H1 (cell line): Measurements from ENCODE around the gene DENND1A. TPM values are rescaled to one million over a fixed set of nuclear protein-coding genes. Genes with fewer than 3 reads are reported as not detected.

ENCODE experiments used
- CTCF ChIA-PET: fragments of 300-600 bp; sonication (Branson Sonifier 250); formaldehyde crosslinking; loops from one replicate; lab custom pipeline; 2021; ENCODE audit not compliant: partially characterized antibody; lab: Charles Lee
- POLR2A ChIA-PET: fragments of 300-600 bp; sonication (Branson Sonifier 250); formaldehyde crosslinking; loops from one replicate; lab custom pipeline; 2021; ENCODE audit warnings: inconsistent platforms; ENCODE audit not compliant: partially characterized antibody; lab: Charles Lee
- DNase-seq, 2 experiments: peaks; one replicate each; pipeline versions ENCODE4 v3.0.0 to v3.0.0-alpha.2; 2010 to 2022; ENCODE audit warnings: low spot score in 2 of 2, low read depth in 1 of 2, mixed read lengths in 1 of 2
- FAIRE-seq: peaks from 2 replicates; lab custom pipeline; 2011; peaks lifted over from hg19 to GRCh38; lab: Jason Lieb, UNC
- H2AFZ ChIP-seq: 2 replicates; pipeline ENCODE4 v1.8.1; 2012; ENCODE audit warnings: low read length, inconsistent platforms
- H2AK5ac ChIP-seq: 2 replicates; pipeline ENCODE4 v1.6.1; 2013; ENCODE audit warnings: low read depth, low read length
- H2BK120ac ChIP-seq: replicated peaks from 2 replicates; pipeline ENCODE3; 2013; ENCODE audit warnings: low read depth, low read length, inconsistent platforms
- H2BK12ac ChIP-seq: 2 replicates; pipeline ENCODE4 v1.6.1; 2013; ENCODE audit warnings: low read depth, low read length
- H2BK15ac ChIP-seq: 2 replicates; pipeline ENCODE4 v1.6.1; 2013; ENCODE audit warnings: low read length
- H2BK20ac ChIP-seq: 2 replicates; pipeline ENCODE4 v1.6.1; 2013; ENCODE audit warnings: low read length
- H2BK5ac ChIP-seq: 2 replicates; pipeline ENCODE4 v1.6.1; 2013; ENCODE audit warnings: low read depth, low read length
- H3K14ac ChIP-seq: 2 replicates; pipeline ENCODE4 v1.6.1; 2013; ENCODE audit warnings: inconsistent platforms; ENCODE audit not compliant: insufficient read length
- H3K18ac ChIP-seq: 2 replicates; pipeline ENCODE4 v1.6.1; 2013; ENCODE audit warnings: low read length; ENCODE audit errors: extremely low read depth
- H3K23ac ChIP-seq: 2 replicates; pipeline ENCODE4 v1.6.1; 2013; ENCODE audit warnings: inconsistent platforms; ENCODE audit not compliant: insufficient read length
- H3K23me2 ChIP-seq: 2 replicates; pipeline ENCODE4 v1.6.1; 2013; ENCODE audit warnings: low read depth, low read length
- H3K27ac ChIP-seq: 2 replicates; pipeline ENCODE4 v1.6.1; 2011; ENCODE audit warnings: low read depth, low read length, inconsistent platforms
- H3K27me3 ChIP-seq, 4 experiments: replicated peaks in 1 of 4; 1 replicate in 1 of 4; 2 replicates in 3 of 4; pipeline versions ENCODE4 v1.6.1 to v1.8.1; 2011 to 2013; ENCODE audit warnings: low read length in 3 of 4, mild to moderate bottlenecking in 3 of 4, inconsistent platforms in 2 of 4, mixed read lengths in 2 of 4, moderate library complexity in 1 of 4; ENCODE audit not compliant: control insufficient read depth in 3 of 4, insufficient read depth in 3 of 4; ENCODE audit errors: extremely low read depth in 1 of 4
- H3K36me3 ChIP-seq, 4 experiments: 2 replicates each; pipeline versions ENCODE4 v1.6.1 to v1.8.1; 2011 to 2013; ENCODE audit warnings: mild to moderate bottlenecking in 4 of 4, low read length in 3 of 4, moderate library complexity in 2 of 4, control low read depth in 1 of 4, inconsistent platforms in 1 of 4; ENCODE audit not compliant: insufficient read depth in 4 of 4, control insufficient read depth in 2 of 4
- H3K4ac ChIP-seq: replicated peaks from 2 replicates; pipeline ENCODE3; 2013; ENCODE audit warnings: low read length, low read depth, mixed read lengths, inconsistent platforms; ENCODE audit not compliant: insufficient read length
- H3K4me1 ChIP-seq, 4 experiments: replicated peaks in 1 of 4; 1 replicate in 1 of 4; 2 replicates in 3 of 4; pipeline versions ENCODE4 v1.6.1 to v1.8.1; 2011 to 2013; ENCODE audit warnings: low read length in 3 of 4, inconsistent platforms in 2 of 4, mixed read lengths in 1 of 4; ENCODE audit not compliant: insufficient read depth in 4 of 4, control insufficient read depth in 3 of 4
- H3K4me2 ChIP-seq, 2 experiments: 2 replicates each; pipeline versions ENCODE4 v1.6.1 to v1.8.1; 2011 to 2013; ENCODE audit warnings: low read depth in 2 of 2, low read length in 2 of 2, control low read depth in 1 of 2, inconsistent platforms in 1 of 2, mild to moderate bottlenecking in 1 of 2; ENCODE audit not compliant: insufficient read depth in 1 of 2
- H3K4me3 ChIP-seq, 4 experiments: fragments of 200-600, 300-600 bp in 1 of 4; sonication (generic), shearing (Covaris generic), sonication (Bioruptor Twin) in 1 of 4; 2 replicates each; pipeline versions ENCODE4 v1.5.1 to v1.8.1; 2011 to 2016; ENCODE audit warnings: low read length in 4 of 4, low read depth in 3 of 4, control low read depth in 2 of 4, inconsistent platforms in 2 of 4, mild to moderate bottlenecking in 2 of 4, mixed read lengths in 1 of 4, moderate library complexity in 1 of 4; ENCODE audit not compliant: insufficient read depth in 2 of 4; ENCODE audit errors: extremely low read depth in 1 of 4
- H3K56ac ChIP-seq: replicated peaks from 2 replicates; pipeline ENCODE3; 2013; ENCODE audit warnings: low read depth, mild to moderate bottlenecking, mixed read lengths, low read length, inconsistent platforms; ENCODE audit not compliant: insufficient read length
- H3K79me1 ChIP-seq: 2 replicates; pipeline ENCODE4 v1.6.1; 2013; ENCODE audit warnings: low read depth, low read length, control low read depth
- H3K79me2 ChIP-seq, 2 experiments: 2 replicates each; pipeline versions ENCODE4 v1.6.1 to v1.8.1; 2012 to 2013; ENCODE audit warnings: low read length in 2 of 2, mild to moderate bottlenecking in 2 of 2, inconsistent platforms in 1 of 2; ENCODE audit not compliant: insufficient read depth in 2 of 2, control insufficient read depth in 1 of 2
- H3K9ac ChIP-seq, 4 experiments: replicated peaks in 1 of 4; 1 replicate in 1 of 4; 2 replicates in 3 of 4; pipeline versions ENCODE4 v1.6.1 to v1.8.1; 2011 to 2013; ENCODE audit warnings: low read depth in 3 of 4, low read length in 3 of 4, control low read depth in 2 of 4, mild to moderate bottlenecking in 2 of 4, moderate library complexity in 2 of 4, inconsistent platforms in 1 of 4; ENCODE audit errors: extremely low read depth in 1 of 4
- H3K9me3 ChIP-seq, 2 experiments: 2 replicates each; pipeline versions ENCODE4 v1.6.1 to v1.8.1; 2012 to 2013; ENCODE audit warnings: mild to moderate bottlenecking in 2 of 2, moderate library complexity in 2 of 2, control low read depth in 1 of 2, inconsistent platforms in 1 of 2, low read depth in 1 of 2, low read length in 1 of 2, mixed read lengths in 1 of 2; ENCODE audit not compliant: insufficient read depth in 2 of 2
- H4K20me1 ChIP-seq, 2 experiments: replicated peaks in 1 of 2; 2 replicates each; pipeline versions ENCODE3 to v1.8.1; 2011 to 2013; ENCODE audit warnings: inconsistent platforms in 2 of 2, low read length in 2 of 2, mild to moderate bottlenecking in 1 of 2; ENCODE audit not compliant: insufficient read depth in 2 of 2, control insufficient read depth in 1 of 2
- H4K5ac ChIP-seq: 2 replicates; pipeline ENCODE4 v1.6.1; 2013; ENCODE audit warnings: low read length, low read depth, mixed read lengths, inconsistent platforms; ENCODE audit not compliant: insufficient read length
- H4K8ac ChIP-seq: 2 replicates; pipeline ENCODE4 v1.8.0; 2013; ENCODE audit warnings: mild to moderate bottlenecking, moderate library complexity, low read length, inconsistent platforms; ENCODE audit not compliant: insufficient read depth; ENCODE audit errors: extremely low read depth
- H4K91ac ChIP-seq: replicated peaks from 2 replicates; pipeline ENCODE3; 2013; ENCODE audit warnings: low read length, mixed read lengths, inconsistent platforms; ENCODE audit not compliant: insufficient read length
- CEBPB ChIP-seq: IDR thresholded peaks from 2 replicates; pipeline ENCODE4 v1.6.1; 2012; ENCODE audit warnings: low read depth, low read length
- GABPA ChIP-seq: IDR thresholded peaks from 2 replicates; pipeline ENCODE4 v1.6.1; 2011; ENCODE audit warnings: mild to moderate bottlenecking, low read length, moderate library complexity, borderline replicate concordance; ENCODE audit not compliant: insufficient read depth
- GTF2F1 ChIP-seq: IDR thresholded peaks from 2 replicates; pipeline ENCODE4 v1.6.1; 2012; ENCODE audit warnings: low read depth, low read length, improper control_type of control experiment, borderline replicate concordance
- JUN ChIP-seq: IDR thresholded peaks from 2 replicates; pipeline ENCODE4 v1.6.1; 2011; ENCODE audit warnings: low read depth, mild to moderate bottlenecking, improper control_type of control experiment, low read length
- RAD21 ChIP-seq, 2 experiments: IDR thresholded peaks in 1 of 2; conservative IDR thresholded peaks in 1 of 2; 2 replicates each; pipeline ENCODE4 v1.6.1; 2011; ENCODE audit warnings: low read depth in 2 of 2, low read length in 2 of 2, improper control_type of control experiment in 1 of 2, inconsistent platforms in 1 of 2, mild to moderate bottlenecking in 1 of 2, moderate library complexity in 1 of 2
- RFX5 ChIP-seq: IDR thresholded peaks from 2 replicates; pipeline ENCODE4 v1.6.1; 2011; ENCODE audit warnings: low read depth, low read length, improper control_type of control experiment, borderline replicate concordance
- SIN3A ChIP-seq, 2 experiments: IDR thresholded peaks in 1 of 2; conservative IDR thresholded peaks in 1 of 2; 2 replicates each; pipeline ENCODE4 v1.6.1; 2011 to 2012; ENCODE audit warnings: low read length in 2 of 2, improper control_type of control experiment in 1 of 2, low read depth in 1 of 2, mild to moderate bottlenecking in 1 of 2
- SIRT6 ChIP-seq: IDR thresholded peaks from one replicate; pipeline ENCODE4 v1.7.1; 2012; ENCODE audit warnings: low read length, inconsistent platforms
- WGBS, 2 experiments: shearing (Covaris generic) in 1 of 2; methylation state at CpG; one replicate each; pipeline versions ENCODE4 v1.1.6 to v1.1.7; 2013 to 2015; ENCODE audit warnings: low lambda C conversion rate in 2 of 2, mixed read lengths in 2 of 2, inconsistent platforms in 1 of 2, low coverage in 1 of 2, missing lambda C conversion rate in 1 of 2; ENCODE audit not compliant: insufficient replicate concordance in 2 of 2, insufficient coverage in 1 of 2, insufficient read length in 1 of 2; ENCODE audit errors: extremely low coverage in 1 of 2, missing lambda C conversion rate in 1 of 2; 5-methylcytosine and 5-hydroxymethylcytosine counted together
- polyA plus RNA-seq, 7 experiments: library from polyadenylated mRNA; depleted of rRNA in 3 of 7; stranded (reverse) in 5 of 7; unstranded in 2 of 7; fragments of >200 nt in 5 of 7; fragments of 200-250 nt in 2 of 7; gene quantifications; 1 replicate in 5 of 7; 2 replicates in 1 of 7; 4 replicates in 1 of 7; pipeline versions ENCODE4 v1.2.1 to v1.2.3, GENCODE V29; 2011 to 2013; ENCODE audit warnings: missing spikeins in 2 of 7, mixed read lengths in 2 of 7
- total RNA-seq: library from RNA; stranded (reverse); fragmentation: NEBNext Ultra II Directional; extraction: Animal tissue kit (Norgen Biotek cat#: 25700); gene quantifications from 2 replicates; pipeline ENCODE4 v1.2.1, GENCODE V29; 2021
- TF ChIP-seq, protein P1 (sequence below), 3 experiments: IDR thresholded peaks; 1 replicate in 2 of 3; 2 replicates in 1 of 3; pipeline versions ENCODE4 v1.5.1 to v1.6.1; 2011; ENCODE audit warnings: low read length in 3 of 3, mild to moderate bottlenecking in 3 of 3, inconsistent platforms in 2 of 3, low read depth in 1 of 3, moderate library complexity in 1 of 3; ENCODE audit not compliant: insufficient read depth in 1 of 3; ENCODE audit errors: control extremely low read depth in 1 of 3

DENND1A gene
- total and polyA plus RNA-seq, 2 of the 8 experiments (the other 6 are each of a cell fraction or from before 2014, with no cell fraction given), result 24.1 to 26.4 TPM

DNA sequence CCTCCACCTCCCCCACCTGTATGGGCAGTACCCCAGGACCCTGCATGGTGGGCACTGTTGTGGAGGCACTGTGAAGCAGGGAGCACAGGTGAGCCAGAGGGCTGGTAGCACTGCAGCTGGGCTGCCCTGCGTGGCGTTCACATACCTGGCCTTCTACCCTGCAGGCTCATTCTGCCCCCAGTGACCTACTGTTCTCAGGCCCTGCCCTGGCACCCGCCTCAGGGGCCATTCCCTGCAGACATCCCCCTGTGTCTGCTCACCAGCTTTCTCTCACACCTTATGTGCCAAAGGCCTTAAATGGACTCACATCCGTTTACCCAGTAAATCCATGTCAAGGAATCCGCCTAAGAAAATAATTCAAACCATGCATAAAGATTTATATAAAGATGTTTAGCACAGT, 377.4 kb downstream of the DENND1A start:
- no peak overlapping the region for H2AFZ ChIP-seq
- 86% methylated on average over 5 of the region's 5 CpGs; no CpG with 5 or more reads in 1 of the 2 experiments for WGBS, 2 experiments
- no peak overlapping the region for H3K23ac ChIP-seq
- H4K5ac ChIP-seq, result no peak overlapping the region
- no peak overlapping the region for H2BK12ac ChIP-seq
- no peak overlapping the region for H3K56ac ChIP-seq
- no peak for DNase-seq
- H4K20me1 ChIP-seq, result peaks cover 0 to 1% of the 10 kb centered on the region in 2 experiments
- H2BK15ac ChIP-seq, result 0 out of 2 replicates have a peak overlapping the region, but pooled peaks have one; percentile 33
- no peak for FAIRE-seq
- no peaks in the 10 kb centered on the region for H3K23me2 ChIP-seq
- CTCF ChIA-PET, result interaction anchor here (0.6 to 1.1 kb wide), 5 partner anchors 10 to 1878 kb away, joined by 3 read pairs; no protein-coding TSS in a partner anchor
- no peak overlapping the region for H3K4me2 ChIP-seq
- no peaks in the 10 kb centered on the region for H3K79me1 ChIP-seq
- no peaks in the 10 kb centered on the region for H3K79me2 ChIP-seq
- H2BK120ac ChIP-seq, result no peak overlapping the region
- H3K27me3 ChIP-seq, result no peaks in the 10 kb centered on the region
- POLR2A ChIA-PET, result interaction anchor here (0.9 kb wide), 1 partner anchor 302 kb away, joined by 3 read pairs; no protein-coding TSS in a partner anchor
- peak overlapping the region; percentile 12; the same call in 1 of the 2 replicates for H4K8ac ChIP-seq
- no peak overlapping the region for H3K9ac ChIP-seq
- no peak overlapping the region for H2BK20ac ChIP-seq
- H3K9me3 ChIP-seq, result no peaks in the 10 kb centered on the region
- no peak overlapping the region for H4K91ac ChIP-seq
- no peak overlapping the region for H3K4me3 ChIP-seq
- no peak overlapping the region for H3K4ac ChIP-seq
- TF ChIP-seq, protein P1, sequence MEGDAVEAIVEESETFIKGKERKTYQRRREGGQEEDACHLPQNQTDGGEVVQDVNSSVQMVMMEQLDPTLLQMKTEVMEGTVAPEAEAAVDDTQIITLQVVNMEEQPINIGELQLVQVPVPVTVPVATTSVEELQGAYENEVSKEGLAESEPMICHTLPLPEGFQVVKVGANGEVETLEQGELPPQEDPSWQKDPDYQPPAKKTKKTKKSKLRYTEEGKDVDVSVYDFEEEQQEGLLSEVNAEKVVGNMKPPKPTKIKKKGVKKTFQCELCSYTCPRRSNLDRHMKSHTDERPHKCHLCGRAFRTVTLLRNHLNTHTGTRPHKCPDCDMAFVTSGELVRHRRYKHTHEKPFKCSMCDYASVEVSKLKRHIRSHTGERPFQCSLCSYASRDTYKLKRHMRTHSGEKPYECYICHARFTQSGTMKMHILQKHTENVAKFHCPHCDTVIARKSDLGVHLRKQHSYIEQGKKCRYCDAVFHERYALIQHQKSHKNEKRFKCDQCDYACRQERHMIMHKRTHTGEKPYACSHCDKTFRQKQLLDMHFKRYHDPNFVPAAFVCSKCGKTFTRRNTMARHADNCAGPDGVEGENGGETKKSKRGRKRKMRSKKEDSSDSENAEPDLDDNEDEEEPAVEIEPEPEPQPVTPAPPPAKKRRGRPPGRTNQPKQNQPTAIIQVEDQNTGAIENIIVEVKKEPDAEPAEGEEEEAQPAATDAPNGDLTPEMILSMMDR (IDR thresholded peaks at IDR 0.05; ENCODE audit: control extremely low read depth in 1 of 3, insufficient read depth in 1 of 3, low read depth in 1 of 3, low read length in 3 of 3), result no peak
- TF ChIP-seq RFX5 (no peak), SIRT6 (no peak), SIN3A (conservative IDR thresholded peaks at IDR 0.05 in 1 of 2, IDR thresholded peaks at IDR 0.05 in 1 of 2; ENCODE audit: low read depth in 1 of 2, low read length in 2 of 2) (no peak), GTF2F1 (no peak), JUN (no peak), RAD21 (IDR thresholded peaks at IDR 0.05 in 1 of 2, conservative IDR thresholded peaks at IDR 0.05 in 1 of 2; ENCODE audit: low read depth in 2 of 2, low read length in 2 of 2) (no peak), CEBPB (no peak), GABPA (no peak)
- no peak overlapping the region for H3K14ac ChIP-seq
- no peak overlapping the region for H3K27ac ChIP-seq
- H3K36me3 ChIP-seq, result peaks cover 0 to 4% (median 0%) of the 10 kb centered on the region in 4 experiments; a peak in 1 of 8 replicates
- peaks cover 3 to 13% (median 5%) of the 10 kb centered on the region in 4 experiments for H3K4me1 ChIP-seq
- H2AK5ac ChIP-seq, result no peak overlapping the region
- H2BK5ac ChIP-seq, result no peak overlapping the region
- H3K18ac ChIP-seq, result no peak overlapping the region
